ENCODE measurements around the gene ERC2. TPM values are rescaled to one million over a fixed set of nuclear protein-coding genes. Genes with fewer than 3 reads are reported as not detected.

Gene ERC2
- total RNA-seq, 1 donor from 2014 or later, result under 0.01 TPM

DNA sequence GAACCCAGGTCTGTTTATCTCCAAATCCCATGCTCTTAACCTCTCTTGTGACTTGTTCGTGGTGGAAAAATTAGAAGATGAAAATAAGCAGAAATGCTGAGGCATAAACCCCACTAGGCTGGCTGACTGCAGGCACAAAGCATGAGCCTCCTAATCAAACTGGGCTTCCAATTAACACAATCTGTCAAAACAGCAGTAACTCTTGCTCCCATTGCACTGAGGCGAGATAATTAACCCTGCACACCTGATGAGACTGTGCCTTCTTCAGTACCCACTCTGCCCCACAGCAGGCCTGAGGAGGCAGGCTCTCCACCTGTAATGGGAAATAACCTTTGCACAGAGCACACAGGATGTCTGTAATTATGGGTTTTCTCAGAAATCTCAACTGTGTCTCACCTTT lies 696.8 kb downstream of the ERC2 start:
- Histone ChIP-seq H3K4me3 (ENCODE audit: low read depth, low read length) (no peak overlapping the region), H3K27me3 (ENCODE audit: control insufficient read depth, insufficient read depth, low read length) (no peaks in the 10 kb centered on the region), H3K36me3 (ENCODE audit: control insufficient read depth, insufficient read depth, low read length) (no peaks in the 10 kb centered on the region)
- TF ChIP-seq CTCF (IDR thresholded peaks at IDR 0.05; ENCODE audit: insufficient read depth, low read length, severe bottlenecking), result no peak
- no peak for FAIRE-seq
- DNase-seq (ENCODE audit: low read depth), result no peak

- no peak for DNase-seq (ENCODE audit: low read depth)
These were observed 698.2 kb downstream of the ERC2 start for GRCh38 chr3:55770077-55770476.

GRCh38 chr3:55766753-55767152 lies 701.5 kb downstream of the ERC2 start:
- TF ChIP-seq CTCF (IDR thresholded peaks at IDR 0.05; ENCODE audit: insufficient read depth, low read length, severe bottlenecking), result no peak
- FAIRE-seq (no peak), DNase-seq (ENCODE audit: low read depth) (no peak)
- H3K4me3 ChIP-seq (ENCODE audit: low read depth, low read length), result no peak overlapping the region
- no peaks in the 10 kb centered on the region for H3K27me3 ChIP-seq (ENCODE audit: control insufficient read depth, insufficient read depth, low read length)
- H3K36me3 ChIP-seq (ENCODE audit: control insufficient read depth, insufficient read depth, low read length), result no peaks in the 10 kb centered on the region

More at GRCh38 chr3:55770077-55770476, 698.2 kb downstream of the ERC2 start:
- TF ChIP-seq CTCF (IDR thresholded peaks at IDR 0.05; ENCODE audit: insufficient read depth, low read length, severe bottlenecking), result no peak
- no peak overlapping the region for H3K4me3 ChIP-seq (ENCODE audit: low read depth, low read length)
- H3K36me3 ChIP-seq (ENCODE audit: control insufficient read depth, insufficient read depth, low read length), result no peaks in the 10 kb centered on the region
- no peak for FAIRE-seq
- H3K27me3 ChIP-seq (ENCODE audit: control insufficient read depth, insufficient read depth, low read length), result no peaks in the 10 kb centered on the region

DNA sequence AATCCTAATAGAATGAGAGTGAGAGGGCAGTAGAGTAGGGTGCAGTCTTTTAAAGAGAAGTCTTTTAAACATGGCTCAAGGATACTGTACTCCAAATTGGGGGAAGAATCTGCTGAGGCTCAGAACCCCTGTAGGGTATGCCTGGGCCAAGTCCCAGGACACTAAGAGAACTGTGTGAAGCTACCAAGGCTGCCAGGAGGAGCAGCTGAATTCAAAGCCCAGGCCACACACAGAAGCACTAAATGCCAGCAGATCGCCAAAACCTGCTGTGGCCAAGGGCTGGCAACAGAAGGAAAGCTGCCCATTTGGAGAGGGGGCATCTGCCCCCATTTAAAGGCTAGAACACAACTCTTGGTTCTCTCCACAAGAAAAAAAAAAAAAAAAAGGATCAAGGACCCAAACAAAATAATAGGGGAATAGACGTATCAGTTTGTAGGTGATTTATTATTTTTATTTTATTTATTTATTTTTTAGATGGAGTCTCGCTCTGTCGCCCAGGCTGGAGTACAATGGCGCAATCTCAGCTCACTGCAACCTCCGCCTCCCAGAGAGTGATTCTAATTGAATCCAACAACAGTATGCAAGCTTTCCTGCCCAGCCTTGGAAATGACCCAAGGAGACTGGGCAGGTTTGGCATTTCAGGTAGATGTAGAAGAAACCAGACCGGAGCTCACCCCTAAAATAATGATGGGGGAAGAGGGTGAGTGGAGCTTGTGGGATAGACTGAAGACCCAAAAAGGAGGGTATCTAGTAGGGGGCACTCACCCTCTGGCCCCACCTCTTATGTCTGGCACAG lies 702.2 kb downstream of the ERC2 start:
- DNase-seq (ENCODE audit: low read depth) (no peak), FAIRE-seq (no peak)
- no peaks in the 10 kb centered on the region for H3K36me3 ChIP-seq (ENCODE audit: control insufficient read depth, insufficient read depth, low read length)
- TF ChIP-seq CTCF (IDR thresholded peaks at IDR 0.05; ENCODE audit: insufficient read depth, low read length, severe bottlenecking), result no peak
- H3K27me3 ChIP-seq (ENCODE audit: control insufficient read depth, insufficient read depth, low read length), result no peaks in the 10 kb centered on the region
- no peak overlapping the region for H3K4me3 ChIP-seq (ENCODE audit: low read depth, low read length)

- Histone ChIP-seq H3K36me3 (ENCODE audit: control insufficient read depth, insufficient read depth, low read length) (no peaks in the 10 kb centered on the region), H3K27me3 (ENCODE audit: control insufficient read depth, insufficient read depth, low read length) (no peaks in the 10 kb centered on the region), H3K4me3 (ENCODE audit: low read depth, low read length) (no peak overlapping the region)
- DNase-seq (ENCODE audit: low read depth), result no peak
- no peak for TF ChIP-seq CTCF (IDR thresholded peaks at IDR 0.05; ENCODE audit: insufficient read depth, low read length, severe bottlenecking)
- FAIRE-seq, result no peak
These were observed 702.9 kb downstream of the ERC2 start for GRCh38 chr3:55765398-55765797.

- H3K4me3 ChIP-seq (ENCODE audit: low read depth, low read length), result no peak overlapping the region
- H3K27me3 ChIP-seq (ENCODE audit: control insufficient read depth, insufficient read depth, low read length), result no peaks in the 10 kb centered on the region
- TF ChIP-seq CTCF (IDR thresholded peaks at IDR 0.05; ENCODE audit: insufficient read depth, low read length, severe bottlenecking), result no peak
- FAIRE-seq, result no peak
- no peak for DNase-seq (ENCODE audit: low read depth)
- H3K36me3 ChIP-seq (ENCODE audit: control insufficient read depth, insufficient read depth, low read length), result no peaks in the 10 kb centered on the region
These were observed 711.3 kb downstream of the ERC2 start for GRCh38 chr3:55756976-55757375.
